IMR-90 (cell line): Measurements from ENCODE around the gene DERL3. TPM values are rescaled to one million over a fixed set of nuclear protein-coding genes. Genes with fewer than 3 reads are reported as not detected.
"Not testable (repeated sequence)": the region's sequence is repeated elsewhere in the genome, so short reads cannot be mapped to it uniquely, and the experiment has no call there.

ENCODE experiments used
- ATAC-seq: fragments of 200-7000 bp; cut with Tn5 transposase; 2 replicates; pipeline ENCODE4 v1.9.1; 2020; ENCODE audit warnings: low read depth, mild to moderate bottlenecking, moderate library complexity
- BruUV-seq: library from RNA; stranded (reverse); fragments of 400-500 nt; replicated peaks from 2 replicates; lab custom pipeline; 2021; lab: Mats Ljungman, UMichigan
- CTCF ChIA-PET: fragments of 300-600 bp; formaldehyde crosslinking; extraction: SDS; loops from one replicate; lab custom pipeline; 2021; ENCODE audit warnings: antibody characterized with exemption; lab: Yijun Ruan, JAX
- POLR2A ChIA-PET: fragments of 300-600 bp; sonication (Branson Sonifier 250); formaldehyde crosslinking; loops from one replicate; lab custom pipeline; 2022; ENCODE audit warnings: antibody characterized with exemption; ENCODE audit not compliant: unreplicated experiment; lab: Charles Lee
- DNase-seq: peaks from one replicate; pipeline ENCODE4 v3.0.0; 2013
- H2AFZ ChIP-seq: replicated peaks from 2 replicates; pipeline ENCODE3; 2013; ENCODE audit warnings: low read length, mild to moderate bottlenecking; ENCODE audit not compliant: poor library complexity
- H2AK5ac ChIP-seq: 2 replicates; pipeline ENCODE4 v1.6.1; 2013; ENCODE audit warnings: low read depth, low read length, inconsistent platforms
- H2AK9ac ChIP-seq: replicated peaks from 2 replicates; pipeline ENCODE3; 2013; ENCODE audit warnings: mild to moderate bottlenecking, low read depth, low read length, moderate library complexity; ENCODE audit not compliant: poor library complexity
- H2BK120ac ChIP-seq: 2 replicates; pipeline ENCODE4 v1.6.1; 2013; ENCODE audit warnings: low read depth, low read length, inconsistent platforms
- H2BK15ac ChIP-seq: 3 replicates; pipeline ENCODE4 v1.6.1; 2013; ENCODE audit warnings: low read depth, low read length, inconsistent platforms
- H2BK20ac ChIP-seq: 2 replicates; pipeline ENCODE4 v1.6.1; 2013; ENCODE audit warnings: low read depth, mild to moderate bottlenecking, inconsistent platforms, low read length, moderate library complexity
- H2BK5ac ChIP-seq: 2 replicates; pipeline ENCODE4 v1.6.1; 2013; ENCODE audit warnings: mild to moderate bottlenecking, low read depth, low read length, inconsistent platforms; ENCODE audit not compliant: poor library complexity, severe bottlenecking
- H3K14ac ChIP-seq: replicated peaks from 2 replicates; pipeline ENCODE4 v1.6.1; 2013; ENCODE audit warnings: low read depth, low read length, inconsistent platforms
- H3K18ac ChIP-seq: 2 replicates; pipeline ENCODE4 v1.6.1; 2013; ENCODE audit warnings: low read depth, low read length, control low read depth
- H3K23ac ChIP-seq: 2 replicates; pipeline ENCODE4 v1.6.1; 2013; ENCODE audit warnings: low read depth, low read length, inconsistent platforms
- H3K27ac ChIP-seq: 2 replicates; pipeline ENCODE4 v1.5.1; 2013; ENCODE audit warnings: mild to moderate bottlenecking, control low read depth, low read length; ENCODE audit not compliant: insufficient read depth
- H3K27me3 ChIP-seq: 2 replicates; pipeline ENCODE4 v1.6.1; 2013; ENCODE audit warnings: low read length; ENCODE audit not compliant: control insufficient read depth, insufficient read depth
- H3K36me3 ChIP-seq: 2 replicates; pipeline ENCODE4 v1.6.1; 2013; ENCODE audit warnings: low read length, mixed read lengths; ENCODE audit not compliant: control insufficient read depth, insufficient read depth
- H3K4ac ChIP-seq: 2 replicates; pipeline ENCODE4 v1.6.1; 2013; ENCODE audit warnings: low read depth, low read length, inconsistent platforms
- H3K4me1 ChIP-seq: 2 replicates; pipeline ENCODE4 v1.6.1; 2013; ENCODE audit warnings: low read length, mixed read lengths; ENCODE audit not compliant: control insufficient read depth, insufficient read depth
- H3K4me2 ChIP-seq: 2 replicates; pipeline ENCODE4 v1.6.1; 2013; ENCODE audit warnings: low read depth, mild to moderate bottlenecking, control low read depth, low read length, moderate library complexity
- H3K4me3 ChIP-seq: 2 replicates; pipeline ENCODE4 v1.5.1; 2013; ENCODE audit warnings: low read depth, mild to moderate bottlenecking, control low read depth, low read length, moderate library complexity; ENCODE audit not compliant: insufficient read depth
- H3K56ac ChIP-seq: 2 replicates; pipeline ENCODE4 v1.6.1; 2013; ENCODE audit warnings: low read length, inconsistent platforms; ENCODE audit not compliant: insufficient read depth; ENCODE audit errors: extremely low read depth
- H3K79me1 ChIP-seq, 2 experiments: 2 replicates each; pipeline ENCODE4 v1.6.1; 2013; ENCODE audit warnings: low read length in 2 of 2, inconsistent platforms in 1 of 2, low read depth in 1 of 2
- H3K9ac ChIP-seq: 2 replicates; pipeline ENCODE4 v1.6.1; 2013; ENCODE audit warnings: low read depth, low read length, control low read depth
- H3K9me1 ChIP-seq: 2 replicates; pipeline ENCODE4 v1.6.1; 2013; ENCODE audit warnings: low read length, inconsistent platforms; ENCODE audit not compliant: insufficient read depth
- H3K9me3 ChIP-seq: 2 replicates; pipeline ENCODE4 v1.6.1; 2013; ENCODE audit warnings: low read length; ENCODE audit not compliant: control insufficient read depth, insufficient read depth
- H4K20me1 ChIP-seq: 2 replicates; pipeline ENCODE4 v1.6.1; 2013; ENCODE audit warnings: low read length, inconsistent platforms; ENCODE audit not compliant: insufficient read depth
- H4K5ac ChIP-seq: 2 replicates; pipeline ENCODE4 v1.6.1; 2013; ENCODE audit warnings: mild to moderate bottlenecking, low read depth, low read length, control low read depth
- H4K8ac ChIP-seq, 2 experiments: 2 replicates each; pipeline ENCODE4 v1.6.1; 2013; ENCODE audit warnings: low read depth in 2 of 2, low read length in 2 of 2, control low read depth in 1 of 2, inconsistent platforms in 1 of 2
- H4K91ac ChIP-seq: 2 replicates; pipeline ENCODE4 v1.6.1; 2013; ENCODE audit warnings: low read depth, low read length, inconsistent platforms; ENCODE audit not compliant: insufficient read depth
- RCOR1 ChIP-seq: IDR thresholded peaks from 2 replicates; pipeline ENCODE4 v1.6.1; 2012; ENCODE audit warnings: mild to moderate bottlenecking, low read length, improper control_type of control experiment; ENCODE audit not compliant: insufficient replicate concordance
- USF2 ChIP-seq: fragments of 150-350 bp; IDR thresholded peaks from 2 replicates; pipeline ENCODE4 v1.6.1; 2017; ENCODE audit warnings: mild to moderate bottlenecking, antibody characterized with exemption, low read length, low read depth
- WGBS, 2 experiments: methylation state at CpG; one replicate each; pipeline versions ENCODE4 v1.1.5 to v1.1.7; 2013; ENCODE audit warnings: missing lambda C conversion rate in 2 of 2; ENCODE audit not compliant: insufficient read length in 1 of 2; ENCODE audit errors: extremely low coverage in 2 of 2; 5-methylcytosine and 5-hydroxymethylcytosine counted together
- dilution Hi-C: fragments of 300-500 bp; cut with HindIII; formaldehyde crosslinking; loops from one replicate; pipeline ENCODE4 v1.14.3; 2018; ENCODE audit warnings: low sequenced_read_pairs; ENCODE audit not compliant: unreplicated experiment
- in situ Hi-C: fragments of 300-500 bp; cut with MboI; formaldehyde crosslinking; loops from 3 replicates; pipeline ENCODE4 v1.14.3; 2019; ENCODE audit warnings: low sequenced_read_pairs, inconsistent platforms, mixed read lengths
- intact Hi-C: fragments of 100-400 bp; cut with micrococcal nuclease; formaldehyde crosslinking; loops from 2 replicates; pipeline ENCODE4 v1.10.0; 2022
- polyA plus RNA-seq, 3 experiments: library from polyadenylated mRNA; depleted of rRNA; stranded (reverse); fragments of >200 nt; gene quantifications; 2 replicates each; pipeline ENCODE4 v1.2.3, GENCODE V29; 2012; ENCODE audit warnings: low replicate concordance in 1 of 3
- total RNA-seq: library from RNA; depleted of rRNA; stranded (reverse); fragments of >200 nt; gene quantifications from 2 replicates; pipeline ENCODE4 v1.2.3, GENCODE V29; 2012

Gene DERL3
- total and polyA plus RNA-seq, 2 of the 4 experiments (the other 2 are of a cell fraction), result 0.18 to 0.62 TPM

- Histone ChIP-seq H3K79me1 (no peaks in the 10 kb centered on the region), H3K9ac (no peak overlapping the region), H3K23ac (no peak overlapping the region), H4K5ac (no peak overlapping the region), H2AK5ac (no peak overlapping the region), H2AFZ (no peak overlapping the region), H3K4ac (no peak overlapping the region), H3K27me3 (no peaks in the 10 kb centered on the region), H2BK120ac (no peak overlapping the region), H3K56ac (no peak overlapping the region), H3K4me1 (no peaks in the 10 kb centered on the region), H4K8ac (no peak overlapping the region), H3K27ac (no peak overlapping the region), H3K4me3 (no peak overlapping the region), H3K9me1 (no peaks in the 10 kb centered on the region; the same call in 1 of the 2 replicates), H3K4me2 (no peak overlapping the region), H2BK20ac (no peak overlapping the region), H3K14ac (no peak overlapping the region), H2BK15ac (no peak overlapping the region), H3K9me3 (no peaks in the 10 kb centered on the region), H2AK9ac (no peak overlapping the region), H4K20me1 (no peaks in the 10 kb centered on the region), H3K18ac (no peak overlapping the region), H3K36me3 (peaks cover 10% of the 10 kb centered on the region), H4K91ac (no peak overlapping the region), H2BK5ac (no peak overlapping the region)
- CTCF ChIA-PET, result no interaction called here
- POLR2A ChIA-PET, result no interaction called here
- DNase-seq (no peak), ATAC-seq (no peak)
- no TSS peak for BruUV-seq
- WGBS, 2 experiments, result no CpG with 5 or more reads among the region's 4 CpGs
- dilution Hi-C loops, result no loop called here
- in situ Hi-C loops, result no loop called here
- intact Hi-C loops, result loop anchor here (10.0 kb wide), 1 partner anchor 86 kb away; no protein-coding TSS in a partner anchor
- TF ChIP-seq RCOR1 (no peak), USF2 (no peak)
Measured at GRCh38 chr22:23868580-23868979, 29.8 kb upstream of the DERL3 start.

GRCh38 chr22:23864499-23865154, 25.8 kb upstream of the DERL3 start:
- WGBS, 2 experiments, result no CpG with 5 or more reads among the region's 11 CpGs
- intact Hi-C loops, result loop anchor here (10.0 kb wide), 1 partner anchor 90 kb away; no protein-coding TSS in a partner anchor
- H3K4me3 ChIP-seq, H2BK20ac ChIP-seq, H3K79me1 ChIP-seq, H2BK15ac ChIP-seq, BruUV-seq, ATAC-seq, DNase-seq, H2AFZ ChIP-seq, H2BK120ac ChIP-seq, H4K91ac ChIP-seq, H4K8ac ChIP-seq, H3K9ac ChIP-seq, H3K23ac ChIP-seq, H3K4me2 ChIP-seq, H3K4me1 ChIP-seq, H3K4ac ChIP-seq, H2AK9ac ChIP-seq, in situ Hi-C loops, H4K5ac ChIP-seq, H3K9me3 ChIP-seq, dilution Hi-C loops, H3K9me1 ChIP-seq, H3K56ac ChIP-seq, POLR2A ChIA-PET, H2AK5ac ChIP-seq, H3K18ac ChIP-seq, H3K36me3 ChIP-seq, H3K27me3 ChIP-seq, H2BK5ac ChIP-seq, H4K20me1 ChIP-seq, H3K27ac ChIP-seq, H3K14ac ChIP-seq: not testable (repeated sequence)
- CTCF ChIA-PET, result interaction anchor here (0.7 kb wide), 1 partner anchor 636 kb away, joined by 3 read pairs; no protein-coding TSS in a partner anchor
